Activated T-cell treated with anti-CD3 and anti-CD28 coated beads, Interleukin-2, amount 50 U/mL, for 1 hour (primary cell): ENCODE measurements around the gene ATF2.
"Not testable (repeated sequence)": the region's sequence is repeated elsewhere in the genome, so short reads cannot be mapped to it uniquely, and the experiment has no call there.

ENCODE experiments used
- DNase-seq: peaks from one replicate; pipeline ENCODE4 v3.0.0-alpha.2; 2020

Gene ATF2

GRCh38 chr2:175164235-175164634, 3.8 kb downstream of the ATF2 start:
- no peak for DNase-seq

DNA sequence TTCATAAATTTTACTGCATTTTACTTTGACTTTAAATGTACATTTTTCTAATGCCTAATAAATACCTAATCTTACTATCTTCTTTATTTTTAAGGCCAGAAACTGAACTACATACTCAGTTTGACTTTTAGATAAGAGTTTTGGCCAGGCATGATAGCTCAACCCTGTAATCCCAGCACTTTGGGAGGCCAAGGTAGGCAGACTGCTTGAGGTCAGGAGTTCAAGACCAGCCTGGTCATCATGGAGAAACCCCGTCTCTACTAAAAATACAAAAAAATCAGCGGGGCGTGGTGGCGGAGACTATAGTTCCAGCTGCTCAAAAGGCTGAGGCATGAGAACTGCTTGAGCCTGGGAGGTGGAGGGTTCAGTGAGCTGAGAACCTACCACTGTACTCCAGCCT, 9.1 kb downstream of the ATF2 start:
- no peak for DNase-seq

DNA sequence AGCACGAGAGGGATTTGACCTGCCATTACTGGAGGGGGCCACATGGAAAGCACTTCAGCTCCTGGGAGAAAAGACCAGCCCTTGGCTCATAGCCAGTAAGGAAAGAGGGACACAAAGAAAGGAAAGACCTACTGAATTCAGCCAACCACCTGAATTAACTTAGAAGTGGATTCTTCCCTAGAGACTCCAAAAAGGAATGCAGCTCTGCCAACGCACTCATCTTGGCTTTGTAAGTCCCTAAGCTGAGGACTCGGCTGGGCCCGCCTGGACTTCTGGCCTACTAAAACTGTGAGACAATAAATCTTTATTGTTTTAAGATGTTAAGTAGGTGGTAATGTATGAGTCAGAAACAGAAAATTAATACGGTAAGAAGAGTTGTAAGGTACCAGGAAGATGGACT, 11.5 kb downstream of the ATF2 start:
- DNase-seq = no peak

GRCh38 chr2:175154661-175155082, 13.3 kb downstream of the ATF2 start:
- DNase-seq = no peak

DNA sequence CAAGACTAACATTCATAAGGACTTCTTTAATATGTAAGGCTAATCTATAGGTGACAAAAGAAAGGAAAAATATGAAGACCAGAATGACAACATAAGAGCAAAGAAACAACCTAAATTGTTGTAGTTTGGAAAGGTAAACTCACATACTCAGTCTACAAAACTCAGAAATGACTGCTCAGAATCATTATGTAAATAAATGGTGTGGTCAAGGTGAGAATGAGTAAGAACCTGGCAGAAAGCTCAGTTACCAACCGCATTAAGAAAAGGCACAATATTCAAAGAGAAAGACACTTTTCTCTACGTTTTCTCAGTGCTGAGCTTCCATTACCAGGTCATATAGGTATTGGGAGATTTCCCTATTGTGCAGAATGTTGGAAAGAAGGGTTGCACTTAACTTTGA, 15.8 kb downstream of the ATF2 start:
- no peak for DNase-seq

DNA sequence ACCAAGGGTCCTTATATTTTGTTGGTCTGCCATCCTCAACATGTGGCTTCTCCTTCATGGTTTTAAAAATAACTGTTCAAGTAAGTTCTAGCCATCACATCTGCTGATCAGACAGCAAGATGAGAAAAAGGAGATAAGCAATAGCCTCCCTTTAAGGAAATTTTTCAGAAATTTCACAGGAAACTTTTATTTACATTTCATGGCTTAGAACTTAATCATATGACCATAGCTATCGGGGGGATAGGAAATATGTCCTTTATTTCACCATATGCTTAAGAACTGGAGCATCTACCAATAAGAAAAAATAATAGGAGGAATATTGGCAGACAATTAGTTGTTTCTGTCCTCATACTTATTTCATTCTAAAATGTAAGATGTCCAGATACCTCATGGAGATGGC, 16.2 kb downstream of the ATF2 start:
- DNase-seq = no peak

GRCh38 chr2:175147186-175147585, 20.8 kb downstream of the ATF2 start:
- DNase-seq = no peak

DNA sequence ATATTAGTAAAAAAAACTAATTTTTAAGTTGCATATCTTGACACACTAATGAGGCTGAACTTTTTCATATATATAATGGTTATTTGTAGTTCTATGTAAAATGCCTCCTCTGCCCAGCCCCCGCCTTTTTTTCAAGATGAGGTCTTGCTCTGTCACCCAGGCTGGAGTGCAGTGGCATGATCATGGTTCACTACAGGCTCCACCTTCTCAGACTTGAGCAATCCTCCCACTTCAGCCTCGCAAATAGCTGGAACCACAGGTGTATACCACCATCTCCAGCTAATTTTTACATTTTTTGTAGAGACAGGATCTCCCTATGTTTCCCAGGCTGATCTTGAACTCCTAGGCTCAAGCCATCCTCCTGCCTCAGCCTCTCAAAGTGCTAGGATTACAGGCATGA, 24.3 kb downstream of the ATF2 start:
- DNase-seq = no peak

- no peak for DNase-seq
Measured at GRCh38 chr2:175143191-175143590, 24.8 kb downstream of the ATF2 start.

DNA sequence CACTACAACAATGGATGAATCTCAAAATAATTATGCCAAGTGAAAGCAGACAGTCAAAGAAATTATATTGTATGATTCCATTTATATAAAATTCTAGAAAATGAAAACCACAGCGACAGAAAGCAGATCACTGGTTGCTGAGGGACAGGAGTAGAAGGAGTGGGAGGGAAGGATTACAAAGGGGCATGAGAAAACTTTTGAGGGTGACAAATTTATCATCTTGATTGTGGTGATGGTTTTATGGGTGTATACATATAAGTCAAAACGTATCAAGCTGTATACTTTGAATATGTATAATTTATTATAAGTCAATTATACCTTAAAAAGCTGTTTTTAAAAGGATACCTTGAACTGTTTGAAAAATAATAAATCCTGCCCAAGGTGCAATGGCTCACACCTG, 27.7 kb downstream of the ATF2 start:
- no peak for DNase-seq

- DNase-seq = no peak
Measured at GRCh38 chr2:175137793-175138192, 30.2 kb downstream of the ATF2 start.

GRCh38 chr2:175136334-175137215, 31.4 kb downstream of the ATF2 start:
- no peak for DNase-seq

- DNase-seq = no peak
Measured at GRCh38 chr2:175135862-175136261, 32.1 kb downstream of the ATF2 start.

GRCh38 chr2:175135177-175135576, 32.8 kb downstream of the ATF2 start:
- DNase-seq = no peak

GRCh38 chr2:175131252-175131651, 36.8 kb downstream of the ATF2 start:
- no peak for DNase-seq

- no peak for DNase-seq
Measured at GRCh38 chr2:175126661-175127060, 41.3 kb downstream of the ATF2 start.

- no peak for DNase-seq
Measured at GRCh38 chr2:175123254-175123653, 44.7 kb downstream of the ATF2 start.

- DNase-seq = no peak
Measured at GRCh38 chr2:175111200-175111657, 56.8 kb downstream of the ATF2 start.

- DNase-seq = not testable (repeated sequence)
Measured at GRCh38 chr2:175108091-175108490, 59.9 kb downstream of the ATF2 start.

DNA sequence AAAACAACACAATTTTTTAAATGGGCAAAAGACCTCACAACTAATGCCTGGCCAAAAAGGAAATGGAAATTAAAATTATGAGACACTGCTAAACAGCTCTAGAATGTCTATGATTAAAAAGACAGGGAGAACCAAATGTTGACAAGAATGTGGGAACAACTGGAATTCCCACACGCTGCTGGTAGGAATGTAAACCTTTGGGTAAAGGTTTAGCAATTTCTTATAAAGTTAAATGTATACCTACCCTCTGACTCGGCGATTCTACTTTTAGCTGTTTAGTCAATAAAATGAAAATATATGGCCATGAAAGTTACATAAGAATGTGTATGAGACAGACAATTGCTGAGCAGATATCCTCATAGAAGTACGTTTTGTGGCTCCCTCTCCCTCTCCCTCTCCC, 60.9 kb downstream of the ATF2 start:
- no peak for DNase-seq

DNA sequence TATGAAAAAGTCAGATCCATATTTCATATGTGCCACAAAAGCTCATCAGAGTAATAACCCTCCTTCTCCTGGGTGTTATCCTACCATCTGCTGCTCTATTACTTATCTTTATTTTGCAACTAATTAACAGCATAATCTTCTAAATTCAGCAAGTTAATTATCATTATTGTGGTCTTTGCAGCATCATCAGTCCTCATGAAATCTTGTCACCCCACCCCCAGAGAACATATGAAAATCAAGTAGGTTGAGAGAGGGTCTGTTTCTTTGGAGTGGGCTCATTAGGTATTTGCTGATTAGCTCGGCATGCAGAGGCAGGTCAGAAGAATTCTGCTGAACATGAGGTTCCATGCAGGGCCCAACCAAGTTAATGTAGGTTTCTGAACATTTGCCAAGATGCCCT, 64.8 kb downstream of the ATF2 start:
- DNase-seq = no peak

GRCh38 chr2:175101514-175101913, 66.5 kb downstream of the ATF2 start:
- DNase-seq = no peak

DNA sequence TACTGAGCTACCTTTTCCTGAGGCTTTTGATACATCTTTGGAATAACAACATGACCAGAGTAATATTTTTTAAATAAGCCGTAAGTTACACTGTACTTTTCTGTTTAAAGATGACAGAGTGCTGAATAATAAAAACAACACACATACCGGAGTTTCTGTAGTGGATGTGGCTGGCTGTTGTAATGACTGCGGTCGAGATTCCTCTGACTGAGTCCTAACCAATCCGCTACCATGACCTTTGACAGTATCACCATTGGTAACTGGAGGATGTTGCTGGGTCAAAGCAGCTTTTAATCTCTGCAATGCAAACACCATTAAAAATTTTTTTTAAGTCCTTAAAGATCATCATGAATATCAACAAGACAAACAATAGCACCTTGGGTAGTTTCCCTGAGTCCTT, 70.7 kb downstream of the ATF2 start:
- no peak for DNase-seq

DNA sequence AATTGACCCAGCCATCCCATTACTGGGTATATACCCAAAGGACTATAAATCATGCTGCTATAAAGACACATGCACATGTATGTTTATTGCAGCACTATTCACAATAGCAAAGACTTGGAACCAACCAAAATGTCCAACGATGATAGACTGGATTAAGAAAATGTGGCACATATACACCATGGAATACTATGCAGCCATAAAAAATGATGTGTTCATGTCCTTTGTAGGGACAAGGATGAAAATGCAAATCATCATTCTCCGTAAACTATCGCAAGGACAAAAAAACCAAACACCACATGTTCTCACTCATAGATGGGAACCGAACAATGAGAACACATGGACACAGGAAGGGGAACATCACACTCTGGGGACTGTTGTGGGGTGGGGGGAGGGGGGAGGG, 83.9 kb downstream of the ATF2 start:
- DNase-seq = not testable (repeated sequence)

DNA sequence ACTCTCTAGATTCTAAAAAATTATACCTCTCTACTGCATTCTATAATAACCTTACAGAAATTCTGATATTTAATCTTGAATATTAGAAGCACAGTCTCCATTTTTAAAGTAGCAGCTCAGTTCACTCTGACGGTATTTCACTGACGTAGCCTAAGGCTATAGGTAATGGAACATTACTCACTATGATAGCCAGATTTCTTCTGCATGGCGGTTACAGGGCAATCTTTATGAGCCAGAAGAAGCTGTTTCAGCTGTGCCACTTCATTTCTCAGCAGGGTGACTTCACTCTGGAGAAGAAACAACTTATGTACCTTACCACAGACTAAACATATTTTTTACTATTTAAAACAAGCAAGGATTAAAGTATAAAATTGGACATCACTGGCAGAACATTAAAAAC, 87.5 kb downstream of the ATF2 start:
- DNase-seq = no peak
